Activated T-cell treated with anti-CD3 and anti-CD28 coated beads, Interleukin-2, amount 50 U/mL, for 72 hours (primary cell): Measurements from ENCODE around the gene NPAS2. TPM values are rescaled to one million over a fixed set of nuclear protein-coding genes. Genes with fewer than 3 reads are reported as not detected.

ENCODE experiments used
- ATAC-seq, 2 donors: fragments of 150-1000 bp; cut with Tn5 transposase; replicated peaks in 1 of 2; 2 replicates each; pipeline ENCODE4 v1.10.0; 2021; ENCODE audit warnings: moderate library complexity in 2 of 2, mild to moderate bottlenecking in 1 of 2
- DNase-seq, 2 donors: peaks; one replicate each; pipeline ENCODE4 v3.0.0; 2021 to 2022; ENCODE audit warnings: mixed read lengths in 1 of 2
- H3K27ac Mint-ChIP-seq: one replicate; pipeline ENCODE4 v1.8.0; 2022; ENCODE audit warnings: mild to moderate bottlenecking, moderate library complexity, mixed read lengths
- H3K27me3 Mint-ChIP-seq: one replicate; pipeline ENCODE4 v1.8.0; 2022; ENCODE audit warnings: low read depth, mixed read lengths
- H3K36me3 Mint-ChIP-seq, 2 donors: one replicate each; pipeline ENCODE4 v1.8.0; 2022; ENCODE audit warnings: mixed read lengths in 2 of 2, mild to moderate bottlenecking in 1 of 2; ENCODE audit not compliant: insufficient read depth in 2 of 2
- H3K4me1 Mint-ChIP-seq: one replicate; pipeline ENCODE4 v1.8.0; 2022; ENCODE audit warnings: low read depth, mixed read lengths
- H3K4me3 Mint-ChIP-seq, 2 donors: one replicate each; pipeline ENCODE4 v1.8.0; 2022; ENCODE audit warnings: mild to moderate bottlenecking in 2 of 2, mixed read lengths in 2 of 2, moderate library complexity in 2 of 2
- H3K9me3 Mint-ChIP-seq, 2 donors: one replicate each; pipeline ENCODE4 v1.8.0; 2022; ENCODE audit warnings: mixed read lengths in 2 of 2
- total RNA-seq, 2 donors: library from RNA; stranded (reverse); gene quantifications; one replicate each; pipeline ENCODE4 v1.2.3, GENCODE V29; 2022

NPAS2 gene
- total RNA-seq, 2 donors from 2014 or later, result 4.8 to 8.4 TPM

- Mint-ChIP-seq H3K4me3 (no peak overlapping the region), H3K27me3 (peaks cover 12% of the 10 kb centered on the region), H3K36me3 (no peaks in the 10 kb centered on the region), H3K27ac (no peak overlapping the region), H3K9me3 (no peaks in the 10 kb centered on the region), H3K4me1 (peaks cover 17% of the 10 kb centered on the region)
- ATAC-seq (no peak), DNase-seq (no peak)
Observed at GRCh38 chr2:100905132-100905805, 85.3 kb downstream of the NPAS2 start.

DNA sequence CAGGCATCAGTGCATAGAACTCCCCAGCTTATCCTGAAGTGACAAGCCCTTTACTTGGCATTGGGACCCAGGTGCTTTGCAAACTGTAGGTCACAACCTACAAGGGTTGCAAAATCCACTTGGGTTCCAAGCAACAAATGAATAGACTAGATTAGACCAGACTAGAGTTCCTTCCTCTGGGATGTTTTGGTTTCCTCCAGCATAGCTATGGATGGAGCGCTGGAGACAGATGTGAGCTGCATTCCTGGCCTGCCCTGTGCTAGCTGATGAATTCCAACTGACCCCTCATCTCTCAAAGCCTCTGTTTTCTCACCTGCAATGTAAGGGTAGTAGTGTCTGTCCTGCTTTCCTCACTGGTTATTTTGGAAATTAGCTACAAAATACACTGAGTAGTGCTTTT, 86.2 kb downstream of the NPAS2 start:
- no peak overlapping the region for H3K27ac Mint-ChIP-seq
- H3K4me3 Mint-ChIP-seq, result no peak overlapping the region
- DNase-seq (no peak), ATAC-seq (no peak)
- peaks cover 5% of the 10 kb centered on the region for H3K27me3 Mint-ChIP-seq
- H3K4me1 Mint-ChIP-seq, result peaks cover 17% of the 10 kb centered on the region
- H3K36me3 Mint-ChIP-seq, result no peaks in the 10 kb centered on the region
- no peaks in the 10 kb centered on the region for H3K9me3 Mint-ChIP-seq

GRCh38 chr2:100906679-100907078, 86.7 kb downstream of the NPAS2 start:
- H3K36me3 Mint-ChIP-seq, result no peaks in the 10 kb centered on the region
- DNase-seq (no peak), ATAC-seq (no peak)
- H3K4me1 Mint-ChIP-seq, result peaks cover 17% of the 10 kb centered on the region
- H3K27ac Mint-ChIP-seq, result no peak overlapping the region
- peaks cover 5% of the 10 kb centered on the region for H3K27me3 Mint-ChIP-seq
- H3K9me3 Mint-ChIP-seq, result no peaks in the 10 kb centered on the region
- H3K4me3 Mint-ChIP-seq, result no peak overlapping the region

DNA sequence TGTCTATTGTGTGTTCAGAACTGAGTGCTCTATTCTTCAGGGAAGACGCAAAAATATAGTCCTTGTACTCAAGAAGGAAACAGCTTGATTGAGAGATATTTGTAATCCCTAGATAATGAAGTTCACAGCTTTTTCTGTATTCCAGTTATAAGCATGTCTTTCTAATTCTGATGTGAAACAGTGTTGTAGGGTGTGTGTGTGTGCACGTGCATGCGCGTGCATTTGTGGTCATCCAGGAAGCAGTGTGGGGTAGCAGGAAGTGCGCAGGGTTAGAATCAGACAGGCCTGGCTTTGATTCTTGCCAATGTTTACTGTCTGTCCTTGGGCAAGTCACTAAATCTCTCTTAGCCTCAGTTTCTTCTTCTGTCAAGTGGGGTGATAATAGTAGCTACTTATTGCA, 87.9 kb downstream of the NPAS2 start:
- DNase-seq, result no peak
- Mint-ChIP-seq H3K27me3 (no peaks in the 10 kb centered on the region), H3K36me3 (no peaks in the 10 kb centered on the region), H3K9me3 (no peaks in the 10 kb centered on the region), H3K27ac (no peak overlapping the region), H3K4me1 (peaks cover 5% of the 10 kb centered on the region), H3K4me3 (no peak overlapping the region)
- no peak for ATAC-seq

DNA sequence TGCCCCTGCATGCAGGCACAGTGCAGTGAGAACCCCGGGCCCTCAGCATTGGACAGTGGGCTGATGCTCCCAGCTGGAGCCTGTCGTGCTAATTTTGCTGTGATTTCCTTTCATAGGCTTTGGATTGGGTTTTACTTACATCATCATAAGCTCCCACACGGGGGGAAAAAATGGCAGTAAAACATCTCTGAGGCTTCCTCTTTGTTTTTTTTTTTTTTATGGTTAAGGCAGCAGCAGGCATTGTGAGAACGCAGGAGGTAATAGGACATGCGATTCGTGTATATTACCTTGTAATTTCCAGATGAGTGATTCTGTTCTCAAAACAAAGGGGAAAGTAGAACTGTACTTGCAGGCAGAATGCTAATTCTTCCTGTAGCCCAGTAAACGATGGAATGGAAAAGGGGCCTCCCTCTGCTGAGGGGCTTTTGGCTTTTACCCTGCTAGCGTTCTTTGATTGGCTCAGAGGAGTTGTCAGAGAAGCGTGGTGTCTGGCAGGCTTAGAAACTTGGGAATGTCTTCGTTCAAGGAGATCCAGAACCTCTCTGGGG, 89.7 kb downstream of the NPAS2 start:
- ATAC-seq, result no peak
- H3K27me3 Mint-ChIP-seq, result no peaks in the 10 kb centered on the region
- no peak overlapping the region for H3K27ac Mint-ChIP-seq
- no peak overlapping the region for H3K4me3 Mint-ChIP-seq
- H3K36me3 Mint-ChIP-seq, result no peaks in the 10 kb centered on the region
- peaks cover 5% of the 10 kb centered on the region for H3K4me1 Mint-ChIP-seq
- DNase-seq, result no peak
- H3K9me3 Mint-ChIP-seq, result peaks cover 0 to 2% of the 10 kb centered on the region in 2 donors

DNA sequence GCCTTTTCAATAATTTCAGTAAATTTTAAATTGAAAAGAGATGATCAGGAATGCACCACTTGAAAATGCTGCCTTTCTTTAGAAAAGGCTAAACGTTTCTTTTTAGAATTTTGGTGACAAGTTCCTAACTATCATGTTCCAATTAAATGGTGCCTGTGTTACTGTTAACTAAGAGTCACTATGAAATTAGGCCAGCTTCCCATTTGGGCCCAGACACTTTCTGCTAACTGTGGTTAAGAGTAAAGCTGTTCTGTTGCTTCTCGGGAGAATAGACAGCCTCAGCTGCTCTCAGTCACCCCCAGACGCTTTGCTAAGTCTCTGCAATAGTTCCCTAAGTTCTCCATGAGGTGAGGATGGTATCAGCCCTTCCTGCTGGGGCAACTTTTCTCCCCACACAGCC, 90.2 kb downstream of the NPAS2 start:
- ATAC-seq, result no peak
- H3K9me3 Mint-ChIP-seq, result peaks cover 0 to 2% of the 10 kb centered on the region in 2 donors
- no peaks in the 10 kb centered on the region for H3K27me3 Mint-ChIP-seq
- H3K4me1 Mint-ChIP-seq, result peaks cover 5% of the 10 kb centered on the region
- H3K4me3 Mint-ChIP-seq, result no peak overlapping the region
- DNase-seq, result no peak
- H3K36me3 Mint-ChIP-seq, result no peaks in the 10 kb centered on the region
- H3K27ac Mint-ChIP-seq, result no peak overlapping the region

- ATAC-seq, result no peak
- DNase-seq, result peak; percentile 23 to 40
- H3K36me3 Mint-ChIP-seq, result no peaks in the 10 kb centered on the region
Observed at GRCh38 chr2:100919316-100919715, 99.4 kb downstream of the NPAS2 start.

GRCh38 chr2:100921685-100922161, 101.8 kb downstream of the NPAS2 start:
- H3K36me3 Mint-ChIP-seq, result no peaks in the 10 kb centered on the region
- H3K4me1 Mint-ChIP-seq, result peaks cover 16% of the 10 kb centered on the region
- no peak for ATAC-seq
- no peaks in the 10 kb centered on the region for H3K9me3 Mint-ChIP-seq
- H3K27ac Mint-ChIP-seq, result no peak overlapping the region
- H3K4me3 Mint-ChIP-seq, result no peak overlapping the region
- H3K27me3 Mint-ChIP-seq, result no peaks in the 10 kb centered on the region
- no peak for DNase-seq

More at GRCh38 chr2:100919316-100919715, 99.4 kb downstream of the NPAS2 start:
- Mint-ChIP-seq H3K4me1 (peaks cover 6% of the 10 kb centered on the region), H3K27me3 (no peaks in the 10 kb centered on the region), H3K9me3 (peaks cover 2 to 3% of the 10 kb centered on the region in 2 donors), H3K4me3 (no peak overlapping the region), H3K27ac (no peak overlapping the region)

GRCh38 chr2:100923461-100924060, 103.6 kb downstream of the NPAS2 start:
- ATAC-seq, result no peak
- DNase-seq, result no peak
- H3K36me3 Mint-ChIP-seq, result no peaks in the 10 kb centered on the region
- no peak overlapping the region for H3K4me3 Mint-ChIP-seq
- H3K4me1 Mint-ChIP-seq, result peaks cover 16% of the 10 kb centered on the region
- no peak overlapping the region for H3K27ac Mint-ChIP-seq
- no peaks in the 10 kb centered on the region for H3K9me3 Mint-ChIP-seq
- H3K27me3 Mint-ChIP-seq, result no peaks in the 10 kb centered on the region

DNA sequence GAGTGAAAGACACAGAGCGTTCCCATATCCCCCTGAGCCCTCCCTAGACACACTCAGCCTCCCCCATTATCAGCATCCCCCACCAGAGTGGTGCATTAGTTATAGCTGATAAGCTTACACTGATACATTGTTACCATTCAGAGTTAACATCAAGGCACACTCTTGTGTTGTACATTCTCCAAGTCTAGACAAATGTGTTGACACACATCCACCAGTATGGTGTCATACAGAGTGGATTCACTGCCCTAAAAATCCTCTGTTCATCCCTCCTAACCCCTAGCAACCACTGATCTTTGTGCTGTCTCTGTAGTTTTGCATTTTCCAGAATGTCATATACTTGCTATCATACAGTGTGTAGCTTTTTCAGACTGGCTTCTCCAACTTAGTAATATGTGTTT, 104.2 kb downstream of the NPAS2 start:
- ATAC-seq, result peak; percentile 23 to 34
- DNase-seq, result no peak
- H3K4me1 Mint-ChIP-seq, result peaks cover 16% of the 10 kb centered on the region

DNA sequence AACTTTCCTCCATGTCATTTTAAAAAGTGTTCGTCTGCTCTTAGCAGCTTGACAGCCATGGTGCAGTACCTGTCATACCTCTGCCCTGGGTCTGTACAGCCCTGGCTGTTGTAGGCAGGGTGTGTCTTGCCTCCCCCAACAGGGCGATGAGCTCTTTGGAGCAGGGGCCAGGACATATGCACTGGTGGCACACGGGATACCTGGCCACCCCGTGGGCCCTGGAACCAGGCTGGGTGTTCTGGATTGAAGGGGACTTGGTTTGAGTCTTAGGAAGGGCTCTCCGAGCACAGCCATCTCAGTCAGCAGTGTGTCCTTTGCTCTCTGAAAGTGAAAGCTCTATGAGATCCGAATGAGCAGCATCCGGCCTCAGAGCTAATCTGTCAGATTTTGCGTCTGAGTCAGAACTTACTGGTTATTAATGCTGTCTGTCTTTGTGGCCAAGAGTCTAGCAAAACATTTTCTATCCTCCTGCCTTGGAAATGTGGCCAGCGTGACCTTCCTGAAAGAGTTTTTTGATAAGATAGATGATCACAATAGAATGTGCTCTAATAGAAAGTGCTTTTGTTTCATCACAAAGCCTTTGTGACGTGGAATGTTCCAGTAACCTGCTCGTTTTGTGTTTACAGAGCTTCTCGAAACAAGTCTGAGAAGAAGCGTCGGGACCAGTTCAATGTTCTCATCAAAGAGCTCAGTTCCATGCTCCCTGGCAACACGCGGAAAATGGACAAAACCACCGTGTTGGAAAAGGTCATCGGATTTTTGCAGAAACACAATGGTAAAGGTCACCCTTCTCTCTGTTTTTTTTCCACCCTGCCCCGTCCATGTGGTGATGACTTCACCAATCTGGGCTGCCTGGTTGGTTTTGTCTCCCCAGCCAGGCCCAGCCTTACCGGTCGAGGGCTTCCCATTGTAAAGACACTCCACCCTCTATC, 104.8 kb downstream of the NPAS2 start:
- ATAC-seq (peak; percentile 92 to 95), DNase-seq (peak; percentile 19 to 28)
- H3K27ac Mint-ChIP-seq, result peak overlapping the region; percentile 70
- H3K4me1 Mint-ChIP-seq, result peaks cover 16% of the 10 kb centered on the region
- no peaks in the 10 kb centered on the region for H3K27me3 Mint-ChIP-seq
- H3K4me3 Mint-ChIP-seq, result peak overlapping the region; percentile 51 to 85
- H3K9me3 Mint-ChIP-seq, result no peaks in the 10 kb centered on the region
- no peaks in the 10 kb centered on the region for H3K36me3 Mint-ChIP-seq

More for the DNA sequence above, 104.2 kb downstream of the NPAS2 start:
- H3K27me3 Mint-ChIP-seq, result no peaks in the 10 kb centered on the region
- H3K9me3 Mint-ChIP-seq, result no peaks in the 10 kb centered on the region
- no peaks in the 10 kb centered on the region for H3K36me3 Mint-ChIP-seq
- peak overlapping the region; percentile 51 to 85 for H3K4me3 Mint-ChIP-seq
- peak overlapping the region; percentile 70 for H3K27ac Mint-ChIP-seq

DNA sequence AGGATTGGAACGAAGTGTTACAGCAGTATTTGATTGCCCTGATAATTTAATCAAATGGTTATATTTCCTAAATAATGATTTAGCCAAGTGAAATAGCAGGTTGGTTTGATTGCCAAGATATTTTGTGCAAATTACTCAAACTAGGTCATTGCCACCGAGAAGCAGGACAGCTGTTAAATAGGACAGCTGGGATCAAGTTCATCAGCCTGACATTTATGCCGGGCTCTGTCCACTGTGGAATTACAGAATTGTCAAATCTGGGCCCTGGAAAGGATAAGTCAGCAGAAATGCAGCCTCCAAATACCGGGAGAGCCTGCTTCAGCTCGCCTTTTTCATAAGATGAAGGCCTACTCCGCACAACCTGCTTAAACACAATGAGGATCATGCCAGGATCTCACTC, 108.3 kb downstream of the NPAS2 start:
- no peaks in the 10 kb centered on the region for H3K36me3 Mint-ChIP-seq
- ATAC-seq, result no peak
- no peak overlapping the region for H3K4me3 Mint-ChIP-seq

DNA sequence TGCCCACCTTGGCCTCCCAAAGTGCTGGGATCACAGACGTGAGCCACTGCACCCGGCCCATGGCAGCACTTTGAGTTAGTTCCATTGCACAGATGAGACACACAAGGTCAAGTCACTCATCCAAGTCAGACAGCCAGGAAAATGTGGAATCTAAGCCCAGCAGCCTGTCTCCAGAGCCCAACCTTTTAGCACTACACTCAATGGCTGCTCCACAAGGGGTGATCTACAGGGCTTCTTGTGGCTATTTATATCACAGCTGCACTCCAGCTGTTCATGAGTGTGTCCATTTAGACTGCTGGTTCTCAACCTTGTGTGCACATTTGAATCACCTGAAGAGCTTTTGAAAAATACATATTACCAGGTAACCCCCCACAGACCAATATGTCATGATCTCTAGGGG, 109.2 kb downstream of the NPAS2 start:
- H3K9me3 Mint-ChIP-seq, result no peaks in the 10 kb centered on the region
- peaks cover 19% of the 10 kb centered on the region for H3K4me1 Mint-ChIP-seq
- no peak for DNase-seq
- H3K27me3 Mint-ChIP-seq, result no peaks in the 10 kb centered on the region
- no peaks in the 10 kb centered on the region for H3K36me3 Mint-ChIP-seq
- no peak for ATAC-seq
- no peak overlapping the region for H3K27ac Mint-ChIP-seq
- H3K4me3 Mint-ChIP-seq, result no peak overlapping the region

More for the DNA sequence above, 108.3 kb downstream of the NPAS2 start:
- H3K4me1 Mint-ChIP-seq, result peaks cover 20% of the 10 kb centered on the region
- H3K9me3 Mint-ChIP-seq, result no peaks in the 10 kb centered on the region
- no peak for DNase-seq
- H3K27ac Mint-ChIP-seq, result no peak overlapping the region
- no peaks in the 10 kb centered on the region for H3K27me3 Mint-ChIP-seq
